Panc1 (cell line): ENCODE results near the gene TRAM2. TPM values are rescaled to one million over a fixed set of nuclear protein-coding genes. Genes with fewer than 3 reads are reported as not detected.

ENCODE experiments used
- ATAC-seq: fragments of 200-7000 bp; cut with Tn5 transposase; 2 replicates; pipeline ENCODE4 v1.9.1; 2020; ENCODE audit warnings: mild to moderate bottlenecking, moderate library complexity
- BruUV-seq: library from RNA; stranded (reverse); fragments of 400-500 nt; replicated peaks from 2 replicates; lab custom pipeline; 2021; lab: Mats Ljungman, UMichigan
- CTCF ChIA-PET: fragments of 300-600 bp; sonication (Branson Sonifier 250); formaldehyde crosslinking; loops from one replicate; lab custom pipeline; 2022; ENCODE audit warnings: antibody characterized with exemption; lab: Charles Lee
- POLR2A ChIA-PET: fragments of 300-600 bp; sonication (Branson Sonifier 250); formaldehyde crosslinking; loops from one replicate; lab custom pipeline; 2022; ENCODE audit warnings: antibody characterized with exemption; lab: Charles Lee
- DNase-seq: peaks from one replicate; pipeline ENCODE4 v3.0.0-alpha.2; 2010; ENCODE audit warnings: low read depth, low spot score
- H3K27ac ChIP-seq: 2 replicates; pipeline ENCODE4 v1.5.1; 2011; ENCODE audit warnings: mild to moderate bottlenecking, low read length, inconsistent platforms
- H3K27me3 ChIP-seq: fragments of 200-500 bp; sonication (Bioruptor generic); 2 replicates; pipeline ENCODE4 v1.6.0; 2014; ENCODE audit warnings: low read length, inconsistent platforms; ENCODE audit not compliant: control insufficient read depth, insufficient read depth
- H3K36me3 ChIP-seq: fragments of 200-500 bp; sonication (Bioruptor generic); 2 replicates; pipeline ENCODE4 v1.5.1; 2014; ENCODE audit warnings: inconsistent platforms, mild to moderate bottlenecking, low read length, moderate library complexity; ENCODE audit not compliant: control insufficient read depth, insufficient read depth
- H3K4me1 ChIP-seq: 2 replicates; pipeline ENCODE4 v1.5.1; 2011; ENCODE audit warnings: inconsistent platforms, mild to moderate bottlenecking, low read length, moderate library complexity; ENCODE audit not compliant: control insufficient read depth, insufficient read depth
- H3K4me3 ChIP-seq, 2 experiments: 2 replicates each; pipeline ENCODE4 v1.5.1; 2011 to 2012; ENCODE audit warnings: low read depth in 2 of 2, low read length in 2 of 2, mild to moderate bottlenecking in 2 of 2, inconsistent platforms in 1 of 2, moderate library complexity in 1 of 2
- H3K9me3 ChIP-seq: fragments of 200-500 bp; sonication (Bioruptor generic); 2 replicates; pipeline ENCODE4 v1.5.1; 2014; ENCODE audit warnings: low read depth, mild to moderate bottlenecking, inconsistent platforms, low read length, moderate library complexity; ENCODE audit not compliant: control insufficient read depth, insufficient read depth
- CTCF ChIP-seq: fragments of 450-650 bp; IDR thresholded peaks from 2 replicates; pipeline ENCODE4 v1.5.1; 2017; ENCODE audit warnings: mild to moderate bottlenecking
- POLR2AphosphoS5 ChIP-seq: IDR thresholded peaks from 2 replicates; pipeline ENCODE4 v1.6.1; 2012; ENCODE audit warnings: mild to moderate bottlenecking, low read depth, low read length, moderate library complexity
- REST ChIP-seq, 2 experiments: IDR thresholded peaks; 2 replicates each; pipeline ENCODE4 v1.6.1; 2011 to 2012; ENCODE audit warnings: low read depth in 2 of 2, control low read depth in 1 of 2, low read length in 1 of 2, mild to moderate bottlenecking in 1 of 2, moderate library complexity in 1 of 2; ENCODE audit not compliant: insufficient read depth in 1 of 2
- SIN3A ChIP-seq: IDR thresholded peaks from 2 replicates; pipeline ENCODE4 v1.6.1; 2012; ENCODE audit warnings: low read depth, mild to moderate bottlenecking, low read length, moderate library complexity, borderline replicate concordance; ENCODE audit not compliant: insufficient read depth
- TCF7L2 ChIP-seq: IDR thresholded peaks from 2 replicates; pipeline ENCODE4 v1.6.1; 2011; ENCODE audit warnings: mild to moderate bottlenecking, low read depth, low read length, inconsistent platforms
- in situ Hi-C: cut with HindIII; loops from 2 replicates; pipeline ENCODE4 v1.10.0; 2016; ENCODE audit warnings: low sequenced_read_pairs, low pct_unique_long_range_greater_than_20kb
- intact Hi-C: fragments of 100-400 bp; cut with micrococcal nuclease; formaldehyde crosslinking; loops from one replicate; pipeline ENCODE4 v1.10.0; 2022; ENCODE audit not compliant: unreplicated experiment
- total RNA-seq: library from RNA; stranded (reverse); gene quantifications from one replicate; pipeline ENCODE4 v1.2.1, GENCODE V29; 2021; ENCODE audit not compliant: unreplicated experiment

TRAM2 gene
- total RNA-seq, 1 experiment from 2014 or later = 56.7 TPM

GRCh38 chr6:52596371-52597028 lies 19.6 kb upstream of the TRAM2 start:
- H3K4me1 ChIP-seq = peaks cover 36% of the 10 kb centered on the region
- DNase-seq = no peak
- no peaks in the 10 kb centered on the region for H3K9me3 ChIP-seq
- in situ Hi-C loops (no loop called here), intact Hi-C loops (loop anchor here (5.0 kb wide), 1 partner anchor 66 kb away; no protein-coding TSS in a partner anchor)
- no peaks in the 10 kb centered on the region for H3K36me3 ChIP-seq
- H3K27ac ChIP-seq = peak overlapping the region; percentile 59
- no peaks in the 10 kb centered on the region for H3K27me3 ChIP-seq
- no peak overlapping the region for H3K4me3 ChIP-seq
- POLR2A ChIA-PET = no interaction called here
- no peak for ATAC-seq
- CTCF ChIA-PET = interaction anchor here (0.9 kb wide), 1 partner anchor 189 kb away, joined by 5 read pairs; no protein-coding TSS in a partner anchor
- BruUV-seq = no TSS peak
- no peak for TF ChIP-seq POLR2AphosphoS5
- TF ChIP-seq REST (IDR thresholded peaks at IDR 0.05; ENCODE audit: insufficient read depth in 1 of 2, low read depth in 2 of 2, low read length in 1 of 2) = no peak
- TF ChIP-seq CTCF = no peak
- no peak for TF ChIP-seq TCF7L2
- no peak for TF ChIP-seq SIN3A

GRCh38 chr6:52595796-52596130 lies 18.9 kb upstream of the TRAM2 start:
- DNase-seq (no peak), ATAC-seq (peak; percentile 41; the same call in 1 of the 2 replicates)
- POLR2A ChIA-PET = no interaction called here
- no peaks in the 10 kb centered on the region for H3K27me3 ChIP-seq
- BruUV-seq = no TSS peak
- in situ Hi-C loops (no loop called here), intact Hi-C loops (loop anchor here (5.0 kb wide), 1 partner anchor 67 kb away; no protein-coding TSS in a partner anchor)
- no peak overlapping the region for H3K4me3 ChIP-seq
- H3K36me3 ChIP-seq = no peaks in the 10 kb centered on the region
- H3K27ac ChIP-seq = peak overlapping the region; percentile 59
- CTCF ChIA-PET = interaction anchor here (0.6 to 0.9 kb wide), 2 partner anchors 90 to 188 kb away, joined by 3 to 5 read pairs; no protein-coding TSS in a partner anchor
- peaks cover 36% of the 10 kb centered on the region for H3K4me1 ChIP-seq
- H3K9me3 ChIP-seq = no peaks in the 10 kb centered on the region
- TF ChIP-seq SIN3A (no peak), CTCF (no peak), REST (IDR thresholded peaks at IDR 0.05; ENCODE audit: insufficient read depth in 1 of 2, low read depth in 2 of 2, low read length in 1 of 2) (no peak), POLR2AphosphoS5 (no peak), TCF7L2 (no peak)
